Transverse colon (tissue), 4 donors: Measurements from ENCODE around the gene GID4. TPM values are rescaled to one million over a fixed set of nuclear protein-coding genes. Genes with fewer than 3 reads are reported as not detected.

Experiments used
- DNase-seq: peaks from one replicate; pipeline ENCODE4 v3.0.0-alpha.2; 2019
- H3K27ac ChIP-seq, 4 donors: fragments of 200-600 bp; sonication (generic); 2 replicates each; pipeline ENCODE4 v1.5.1; 2016 to 2018; ENCODE audit warnings: inconsistent platforms in 4 of 4
- H3K27me3 ChIP-seq: fragments of 200-600 bp; sonication (generic); 2 replicates; pipeline ENCODE4 v1.5.1; 2017; ENCODE audit warnings: inconsistent platforms
- H3K36me3 ChIP-seq, 4 donors: fragments of 200-600 bp; sonication (generic); 2 replicates each; pipeline ENCODE4 v1.5.1; 2017 to 2019; ENCODE audit warnings: inconsistent platforms in 4 of 4
- H3K4me1 ChIP-seq, 4 donors: fragments of 200-600 bp; sonication (generic); 2 replicates each; pipeline ENCODE4 v1.5.1; 2017 to 2020; ENCODE audit warnings: inconsistent platforms in 4 of 4
- H3K4me3 ChIP-seq, 4 donors: fragments of 200-600 bp; sonication (generic); 1 replicate in 1 of 4; 2 replicates in 3 of 4; pipeline versions ENCODE4 v1.5.1 to v1.6.1; 2017 to 2019; ENCODE audit warnings: inconsistent platforms in 4 of 4
- H3K9me3 ChIP-seq, 2 donors: fragments of 200-600 bp; sonication (generic); 2 replicates each; pipeline ENCODE4 v1.5.1; 2017 to 2019; ENCODE audit warnings: inconsistent platforms in 2 of 2
- CTCF ChIP-seq, 5 experiments: fragments of 200-600 bp in 3 of 5; fragments of 450-650 bp in 2 of 5; sonication (generic) in 3 of 5; IDR thresholded peaks; 1 replicate in 2 of 5; 2 replicates in 3 of 5; pipeline ENCODE4 v1.5.1; 2016 to 2017; ENCODE audit warnings: antibody characterized with exemption in 5 of 5, inconsistent platforms in 3 of 5, mild to moderate bottlenecking in 2 of 5, moderate library complexity in 1 of 5
- EP300 ChIP-seq: sonication (generic); formaldehyde crosslinking; IDR thresholded peaks from one replicate; pipeline ENCODE4 v1.6.1; 2017; ENCODE audit warnings: antibody characterized with exemption, low read depth
- POLR2A ChIP-seq: fragments of 450-650 bp; IDR thresholded peaks from one replicate; pipeline ENCODE4 v1.6.1; 2016; ENCODE audit warnings: antibody characterized with exemption, mild to moderate bottlenecking, moderate library complexity
- POLR2AphosphoS5 ChIP-seq, 3 donors: sonication (generic); formaldehyde crosslinking; IDR thresholded peaks; one replicate each; pipeline ENCODE4 v1.6.1; 2016; ENCODE audit warnings: antibody characterized with exemption in 3 of 3
- WGBS, 2 donors: methylation state at CpG; one replicate each; pipeline ENCODE4 v1.1.5; 2018; ENCODE audit warnings: low coverage in 1 of 2; 5-methylcytosine and 5-hydroxymethylcytosine counted together
- in situ Hi-C, 4 donors: fragments of 200-750 bp; cut with MboI; loops; one replicate each; pipeline versions ENCODE4 v1.15.0 to v1.15.1; 2017; ENCODE audit warnings: low sequenced_read_pairs in 3 of 4, low pct_ligation_motif_present in 1 of 4, low pct_unique_long_range_greater_than_20kb in 1 of 4
- intact Hi-C: fragments of 100-400 bp; cut with DNase I; formaldehyde crosslinking; loops from one replicate; pipeline ENCODE4 v1.15.1; 2023; ENCODE audit warnings: low total_unique reads
- total RNA-seq, 4 donors: library from RNA; depleted of rRNA; stranded (reverse); fragments of >200 nt; gene quantifications; one replicate each; pipeline ENCODE4 v1.1.0, GENCODE V29; 2016

GID4 gene
- total RNA-seq, 4 donors from 2014 or later = 7.0 to 39.6 (median 9.4) TPM

DNA sequence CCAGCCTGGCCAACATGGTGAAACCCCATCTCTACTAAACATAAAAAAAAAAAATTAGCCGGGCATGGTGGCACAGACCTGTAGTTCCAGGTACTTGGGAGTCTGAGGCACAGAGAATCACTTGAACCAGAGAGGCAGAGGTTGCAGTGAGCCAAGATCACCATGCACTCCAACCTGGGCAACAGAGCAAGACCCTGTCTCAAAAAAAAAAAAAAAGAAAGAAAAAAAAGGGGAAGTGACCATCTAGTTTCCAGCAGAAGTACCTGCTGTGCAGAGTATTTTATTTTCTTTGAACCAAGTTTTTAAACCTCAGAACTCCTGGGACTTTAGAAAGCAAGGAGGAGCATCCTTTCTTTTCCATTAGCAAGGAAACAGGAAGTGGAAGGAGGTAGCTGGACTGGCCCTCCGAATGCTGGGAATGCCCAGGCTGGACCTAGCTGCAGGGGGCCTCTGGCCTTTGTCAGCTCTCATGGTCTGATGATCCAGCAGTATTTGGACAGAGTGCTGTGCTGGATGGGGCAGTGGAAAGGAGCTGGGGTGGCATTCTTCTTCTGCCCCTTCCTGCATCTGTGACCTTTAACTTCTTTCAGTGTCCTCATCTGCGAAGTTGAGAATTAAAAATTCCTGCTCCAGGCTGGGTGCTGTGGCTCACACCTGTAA, 6.6 kb downstream of the GID4 start:
- no peak for TF ChIP-seq CTCF (IDR thresholded peaks at IDR 0.05)
- TF ChIP-seq POLR2A = no peak
- TF ChIP-seq EP300 = no peak
- TF ChIP-seq POLR2AphosphoS5 (IDR thresholded peaks at IDR 0.05) = no peak
- DNase-seq = no peak
- in situ Hi-C loops = loop anchor here in 2 of 4 donors (25.0 kb wide), 2 partner anchors 159 to 359 kb away; partner anchors contain the start of gene RAI1 (in 1 of the 2)
- 89 to 92% methylated on average over 1 to 3 of the region's 3 CpGs for WGBS, 2 donors
- peaks cover 0 to 3% (median 0%) of the 10 kb centered on the region in 4 donors for H3K36me3 ChIP-seq
- peaks cover 3 to 8% (median 4%) of the 10 kb centered on the region in 4 donors for H3K4me1 ChIP-seq
- no peaks in the 10 kb centered on the region for H3K9me3 ChIP-seq
- no peak overlapping the region for H3K4me3 ChIP-seq
- intact Hi-C loops = no loop called here
- no peaks in the 10 kb centered on the region for H3K27me3 ChIP-seq
- H3K27ac ChIP-seq = no peak overlapping the region

GRCh38 chr17:18055597-18055996, 16.4 kb downstream of the GID4 start:
- no peak for DNase-seq
- Histone ChIP-seq H3K4me3 (no peak overlapping the region), H3K36me3 (peaks cover 0 to 29% (median 6%) of the 10 kb centered on the region in 4 donors), H3K27ac (no peak overlapping the region), H3K9me3 (no peaks in the 10 kb centered on the region), H3K4me1 (no peaks in the 10 kb centered on the region), H3K27me3 (no peaks in the 10 kb centered on the region)
- 90 to 96% methylated on average over 2 to 6 of the region's 6 CpGs for WGBS, 2 donors
- intact Hi-C loops = no loop called here
- no peak for TF ChIP-seq EP300
- no peak for TF ChIP-seq CTCF (IDR thresholded peaks at IDR 0.05)
- TF ChIP-seq POLR2A = no peak
- no peak for TF ChIP-seq POLR2AphosphoS5 (IDR thresholded peaks at IDR 0.05)
- in situ Hi-C loops = no loop called here

DNA sequence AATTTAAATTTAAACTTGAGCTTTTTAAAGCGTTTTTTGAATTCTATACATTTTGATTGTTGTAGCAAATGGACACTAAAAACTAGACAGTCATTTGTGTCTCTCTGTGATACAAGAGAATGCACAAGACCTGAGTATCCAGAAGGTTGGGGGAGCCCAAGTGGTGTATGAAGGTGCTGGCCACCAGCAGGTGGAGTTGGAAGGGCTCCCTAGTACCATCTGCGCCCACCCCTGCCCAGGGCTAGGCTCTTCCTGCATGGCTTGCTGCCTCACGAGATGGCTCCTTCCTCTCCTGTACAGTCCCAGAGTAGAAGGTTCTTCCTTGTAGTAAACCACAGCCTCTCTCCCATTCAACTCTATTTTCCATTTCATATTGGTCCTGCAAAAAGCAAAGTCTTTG, 17.0 kb downstream of the GID4 start:
- TF ChIP-seq POLR2AphosphoS5 (IDR thresholded peaks at IDR 0.05) (no peak), EP300 (no peak), CTCF (IDR thresholded peaks at IDR 0.05) (no peak), POLR2A (no peak)
- H3K4me3 ChIP-seq = no peak overlapping the region
- intact Hi-C loops (no loop called here), in situ Hi-C loops (no loop called here)
- no peak for DNase-seq
- H3K27me3 ChIP-seq = no peaks in the 10 kb centered on the region
- H3K27ac ChIP-seq = no peak overlapping the region
- 88 to 100% methylated on average over 1 to 3 of the region's 3 CpGs for WGBS, 2 donors
- no peaks in the 10 kb centered on the region for H3K4me1 ChIP-seq
- H3K9me3 ChIP-seq = no peaks in the 10 kb centered on the region
- peaks cover 0 to 29% (median 7%) of the 10 kb centered on the region in 4 donors for H3K36me3 ChIP-seq

GRCh38 chr17:18059283-18059682, 20.1 kb downstream of the GID4 start:
- in situ Hi-C loops (no loop called here), intact Hi-C loops (no loop called here)
- no peak for DNase-seq
- no peak for TF ChIP-seq CTCF (IDR thresholded peaks at IDR 0.05)
- no peak for TF ChIP-seq POLR2A
- no peak for TF ChIP-seq POLR2AphosphoS5 (IDR thresholded peaks at IDR 0.05)
- TF ChIP-seq EP300 = no peak
- Histone ChIP-seq H3K27ac (no peak overlapping the region), H3K4me1 (no peaks in the 10 kb centered on the region), H3K9me3 (no peaks in the 10 kb centered on the region), H3K36me3 (peaks cover 0 to 32% (median 14%) of the 10 kb centered on the region in 4 donors), H3K27me3 (no peaks in the 10 kb centered on the region), H3K4me3 (no peak overlapping the region)
- WGBS, 2 donors = 67 to 75% methylated on average over 3 to 5 of the region's 5 CpGs
